Common myeloid progenitor, CD34-positive (primary cell): Measurements from ENCODE around the gene DDX49.
"Not testable (repeated sequence)": the region's sequence is repeated elsewhere in the genome, so short reads cannot be mapped to it uniquely, and the experiment has no call there.

Experiments used
- CTCF ChIA-PET: fragments of 350-600 bp; sonication (Branson Sonifier 250); formaldehyde crosslinking; loops from one replicate; lab custom pipeline; 2021; ENCODE audit warnings: antibody characterized with exemption; lab: Charles Lee
- POLR2A ChIA-PET: fragments of 350-600 bp; sonication (Branson Sonifier 250); formaldehyde crosslinking; loops from one replicate; lab custom pipeline; 2021; ENCODE audit warnings: antibody characterized with exemption; lab: Charles Lee
- DNase-seq, 3 donors: peaks; one replicate each; pipeline versions ENCODE4 v3.0.0 to v3.0.0-alpha.2; 2013
- H3K27ac ChIP-seq, 2 experiments: 1 replicate in 1 of 2; 2 replicates in 1 of 2; pipeline ENCODE4 v1.7.0; 2013; ENCODE audit warnings: inconsistent platforms in 2 of 2, low read length in 2 of 2, mild to moderate bottlenecking in 2 of 2, low read depth in 1 of 2, moderate library complexity in 1 of 2; ENCODE audit not compliant: severe bottlenecking in 2 of 2, insufficient read depth in 1 of 2, poor library complexity in 1 of 2
- H3K27me3 ChIP-seq, 5 experiments: replicated peaks in 2 of 5; 1 replicate in 3 of 5; 2 replicates in 2 of 5; pipeline versions ENCODE4 v1.6.1 to v1.7.0; 2013; ENCODE audit warnings: low read length in 4 of 5, mild to moderate bottlenecking in 2 of 5, moderate library complexity in 2 of 5, inconsistent platforms in 1 of 5; ENCODE audit not compliant: insufficient read depth in 5 of 5, control insufficient read depth in 4 of 5
- H3K36me3 ChIP-seq, 4 experiments: 1 replicate in 2 of 4; 2 replicates in 2 of 4; pipeline versions ENCODE4 v1.6.1 to v1.7.0; 2013; ENCODE audit warnings: low read length in 3 of 4, control low read depth in 1 of 4, mild to moderate bottlenecking in 1 of 4; ENCODE audit not compliant: control insufficient read depth in 4 of 4, insufficient read depth in 4 of 4
- H3K4me1 ChIP-seq, 4 experiments: 1 replicate in 3 of 4; 2 replicates in 1 of 4; pipeline versions ENCODE4 v1.6.1 to v1.7.1; 2013; ENCODE audit warnings: low read length in 3 of 4, mild to moderate bottlenecking in 3 of 4, control low read depth in 1 of 4, inconsistent platforms in 1 of 4, moderate library complexity in 1 of 4; ENCODE audit not compliant: control insufficient read depth in 4 of 4, insufficient read depth in 4 of 4; ENCODE audit errors: control extremely low read depth in 1 of 4
- H3K4me3 ChIP-seq, 7 experiments: 1 replicate in 4 of 7; 2 replicates in 3 of 7; pipeline versions ENCODE4 v1.5.1 to v1.7.0; 2013; ENCODE audit warnings: mild to moderate bottlenecking in 7 of 7, low read length in 6 of 7, moderate library complexity in 6 of 7, inconsistent platforms in 2 of 7, low read depth in 2 of 7, control low read depth in 1 of 7; ENCODE audit not compliant: insufficient read depth in 4 of 7, control insufficient read depth in 1 of 7; ENCODE audit errors: extremely low read depth in 1 of 7
- H3K9me3 ChIP-seq, 5 experiments: 1 replicate in 4 of 5; 2 replicates in 1 of 5; pipeline versions ENCODE4 v1.6.1 to v1.7.1; 2013; ENCODE audit warnings: low read length in 4 of 5, mild to moderate bottlenecking in 2 of 5, inconsistent platforms in 1 of 5, low read depth in 1 of 5, moderate library complexity in 1 of 5; ENCODE audit not compliant: control insufficient read depth in 4 of 5, insufficient read depth in 2 of 5; ENCODE audit errors: control extremely low read depth in 1 of 5
- WGBS: methylation state at CpG from one replicate; pipeline ENCODE4 v1.1.5; 2013; ENCODE audit not compliant: insufficient coverage; 5-methylcytosine and 5-hydroxymethylcytosine counted together

Gene DDX49

GRCh38 chr19:18913466-18913865 is 6.0 kb upstream of the DDX49 start:
- Histone ChIP-seq H3K9me3 (no peaks in the 10 kb centered on the region), H3K36me3 (peaks cover 2 to 49% (median 30%) of the 10 kb centered on the region in 4 experiments), H3K4me3 (no peak overlapping the region), H3K4me1 (peaks cover 4 to 15% (median 9%) of the 10 kb centered on the region in 4 experiments), H3K27me3 (no peaks in the 10 kb centered on the region), H3K27ac (no peak overlapping the region)
- DNase-seq: no peak
- ChIA-PET POLR2A (no interaction called here), CTCF (interaction anchor here (1.5 kb wide), 1 partner anchor 9 kb away, joined by 4 read pairs; no protein-coding TSS in a partner anchor)
- 100% methylated on average over 3 of the region's 5 CpGs for WGBS

- DNase-seq: peak; percentile 57 to 83 (median 76)
- no peak overlapping the region for H3K4me3 ChIP-seq
- H3K27ac ChIP-seq: no peak overlapping the region
- peaks cover 0 to 35% (median 17%) of the 10 kb centered on the region in 4 experiments for H3K36me3 ChIP-seq
- H3K27me3 ChIP-seq: no peaks in the 10 kb centered on the region
- POLR2A ChIA-PET: no interaction called here
- 70% methylated on average over 5 of the region's 5 CpGs for WGBS
- no peaks in the 10 kb centered on the region for H3K9me3 ChIP-seq
- peaks cover 14 to 27% (median 21%) of the 10 kb centered on the region in 4 experiments for H3K4me1 ChIP-seq
- CTCF ChIA-PET: interaction anchor here (1.0 to 1.7 kb wide), 3 partner anchors 14 to 72 kb away, joined by 3 to 4 read pairs (median 4); no protein-coding TSS in a partner anchor
Observed at GRCh38 chr19:18915639-18916038, 3.9 kb upstream of the DDX49 start.

- CTCF ChIA-PET: not testable (repeated sequence)
Observed at GRCh38 chr19:18917593-18917992, 1.9 kb upstream of the DDX49 start.

GRCh38 chr19:18919900-18920214 is 342 bp downstream of the DDX49 start:
- H3K36me3 ChIP-seq: peaks cover 5 to 52% (median 29%) of the 10 kb centered on the region in 4 experiments

More at GRCh38 chr19:18917593-18917992, 1.9 kb upstream of the DDX49 start:
- 96% methylated on average over 4 of the region's 9 CpGs for WGBS
- H3K27me3 ChIP-seq, H3K9me3 ChIP-seq, POLR2A ChIA-PET, DNase-seq, H3K27ac ChIP-seq: not testable (repeated sequence)
- Histone ChIP-seq H3K4me3 (peak overlapping the region in 1 of 7 experiments; percentile 14), H3K4me1 (peaks cover 14 to 29% (median 22%) of the 10 kb centered on the region in 4 experiments), H3K36me3 (peaks cover 3 to 45% (median 19%) of the 10 kb centered on the region in 4 experiments)

GRCh38 chr19:18920400-18920799 is 885 bp downstream of the DDX49 start:
- Histone ChIP-seq H3K4me1 (peaks cover 14 to 29% (median 22%) of the 10 kb centered on the region in 4 experiments), H3K27me3 (no peaks in the 10 kb centered on the region), H3K9me3 (no peaks in the 10 kb centered on the region), H3K36me3 (peaks cover 6 to 48% (median 28%) of the 10 kb centered on the region in 4 experiments), H3K4me3 (peak overlapping the region in 6 of 7 experiments; percentile 80 to 100 (median 98)), H3K27ac (peak overlapping the region in 1 of 2 experiments; percentile 84)
- CTCF ChIA-PET: interaction anchor here (1.5 kb wide), 1 partner anchor 327 kb away, joined by 3 read pairs; no protein-coding TSS in a partner anchor
- DNase-seq: no peak
- WGBS: 67% methylated on average over 9 of the region's 9 CpGs
- POLR2A ChIA-PET: interaction anchor here (1.5 kb wide), 1 partner anchor 12 kb away, joined by 4 read pairs; no protein-coding TSS in a partner anchor

More at GRCh38 chr19:18919900-18920214, 342 bp downstream of the DDX49 start:
- CTCF ChIA-PET: interaction anchor here (0.8 to 1.5 kb wide), 5 partner anchors 9 to 326 kb away, joined by 3 to 4 read pairs (median 3); no protein-coding TSS in a partner anchor
- Histone ChIP-seq H3K9me3 (no peaks in the 10 kb centered on the region), H3K4me1 (peaks cover 14 to 29% (median 22%) of the 10 kb centered on the region in 4 experiments), H3K27me3 (no peaks in the 10 kb centered on the region), H3K4me3 (peak overlapping the region; percentile 79 to 100 (median 98)), H3K27ac (peak overlapping the region; percentile 68 to 84)
- POLR2A ChIA-PET: interaction anchor here (1.5 kb wide), 1 partner anchor 12 kb away, joined by 4 read pairs; no protein-coding TSS in a partner anchor
- WGBS: 0% methylated on average over 10 of the region's 15 CpGs
- no peak for DNase-seq

- peaks cover 14 to 29% (median 22%) of the 10 kb centered on the region in 4 experiments for H3K4me1 ChIP-seq
- ChIA-PET CTCF (no interaction called here), POLR2A (no interaction called here)
- no peak for DNase-seq
- peaks cover 6 to 56% (median 35%) of the 10 kb centered on the region in 4 experiments for H3K36me3 ChIP-seq
- H3K9me3 ChIP-seq: no peaks in the 10 kb centered on the region
- 96% methylated on average over 17 of the region's 17 CpGs for WGBS
- no peak overlapping the region for H3K4me3 ChIP-seq
- no peaks in the 10 kb centered on the region for H3K27me3 ChIP-seq
- H3K27ac ChIP-seq: no peak overlapping the region
Observed at GRCh38 chr19:18921593-18921992, 2.1 kb downstream of the DDX49 start.
